Adrenal gland (tissue), 12 donors: ENCODE measurements around the gene PGBD5. TPM values are rescaled to one million over a fixed set of nuclear protein-coding genes. Genes with fewer than 3 reads are reported as not detected.

ENCODE experiments used
- DNase-seq, 7 donors: peaks; one replicate each; pipeline ENCODE4 v3.0.0-alpha.2; 2019 to 2020
- H3K27ac ChIP-seq, 5 donors: fragments of 200-600 bp; sonication (generic) in 4 of 5; 1 replicate in 3 of 5; 2 replicates in 2 of 5; pipeline versions ENCODE4 v1.5.1 to v1.8.0; 2016 to 2020; ENCODE audit warnings: mild to moderate bottlenecking in 1 of 5
- H3K27me3 ChIP-seq: fragments of 200-600 bp; 2 replicates; pipeline ENCODE4 v1.8.0; 2021
- H3K36me3 ChIP-seq, 2 donors: fragments of 200-600 bp; replicated peaks in 1 of 2; 1 replicate in 1 of 2; 2 replicates in 1 of 2; pipeline versions ENCODE4 v1.5.1 to v1.8.0; 2018 to 2022
- H3K4me1 ChIP-seq, 2 donors: fragments of 200-600 bp; replicated peaks in 1 of 2; 1 replicate in 1 of 2; 2 replicates in 1 of 2; pipeline versions ENCODE4 v1.5.1 to v1.8.0; 2018 to 2021
- H3K4me3 ChIP-seq, 4 donors: fragments of 200-600 bp; sonication (generic) in 3 of 4; one replicate each; pipeline ENCODE4 v1.5.1; 2016 to 2018
- H3K9me3 ChIP-seq, 3 donors: fragments of 200-600 bp; sonication (generic) in 1 of 3; replicated peaks in 1 of 3; 1 replicate in 2 of 3; 2 replicates in 1 of 3; pipeline versions ENCODE4 v1.5.1 to v1.8.0; 2016 to 2021
- POLR2A ChIP-seq, 2 donors: fragments of 450-650 bp; IDR thresholded peaks; one replicate each; pipeline ENCODE4 v1.6.1; 2017; ENCODE audit warnings: antibody characterized with exemption in 2 of 2, mild to moderate bottlenecking in 2 of 2, moderate library complexity in 1 of 2
- WGBS, 4 donors: extraction: QIAGEN DNeasy Blood & Tissue Kit in 2 of 4; methylation state at CpG; one replicate each; pipeline versions ENCODE4 v1.1.5 to v1.1.7; 2013 to 2017; 5-methylcytosine and 5-hydroxymethylcytosine counted together
- intact Hi-C, 2 donors: fragments of 100-400 bp; cut with DNase I; formaldehyde crosslinking; loops; one replicate each; pipeline versions ENCODE4 v1.14.1 to v1.15.0; 2022 to 2023
- polyA plus RNA-seq, 3 donors: library from polyadenylated mRNA; stranded (reverse); fragments of 200-250 nt in 2 of 3; fragments of 350-450 nt in 1 of 3; fragmentation: Illumina TruSeq in 1 of 3; extraction: RNeasy Lipid Tissue Mini Kit (QIAGEN cat#74804) in 1 of 3; gene quantifications; one replicate each; pipeline ENCODE4 v1.2.3, GENCODE V29; 2013 to 2014
- total RNA-seq, 9 donors: library from RNA; depleted of rRNA in 4 of 9; stranded (reverse); fragments of >200 nt in 4 of 9; fragments of 120-200 nt in 1 of 9; fragmentation: NEBNext Ultra II Directional in 1 of 9; extraction: Animal tissue kit (Norgen Biotek cat#: 25700) in 1 of 9; gene quantifications; one replicate each; pipeline versions ENCODE4 v1.1.0 to v1.2.4, GENCODE V29; 2013 to 2023
- TF ChIP-seq, protein P1 (sequence below), 6 experiments: fragments of 450-650 bp in 4 of 6; fragments of 200-600 bp in 2 of 6; sonication (generic) in 1 of 6; IDR thresholded peaks; 1 replicate in 5 of 6; 2 replicates in 1 of 6; pipeline versions ENCODE4 v1.5.1 to v1.8.0; 2016 to 2021; ENCODE audit warnings: antibody characterized with exemption in 6 of 6, mild to moderate bottlenecking in 2 of 6, moderate library complexity in 1 of 6
- donor health status: healthy with polysubstance abuse.
- donor health status: Bipolar disorder and iron deficiency.
- donor health status: DM: yes; HTN: yes; CAD: no.
- donor health status: DM: no; HTN: no; CAD: no.
- donor health status: DM: no; HTN: no; CAD: no.
- donor health status: DM: yes; HTN: yes; CAD: no.

PGBD5 gene
- total and polyA plus RNA-seq, 12 donors = 1.5 to 27.9 (median 9.9) TPM

DNA sequence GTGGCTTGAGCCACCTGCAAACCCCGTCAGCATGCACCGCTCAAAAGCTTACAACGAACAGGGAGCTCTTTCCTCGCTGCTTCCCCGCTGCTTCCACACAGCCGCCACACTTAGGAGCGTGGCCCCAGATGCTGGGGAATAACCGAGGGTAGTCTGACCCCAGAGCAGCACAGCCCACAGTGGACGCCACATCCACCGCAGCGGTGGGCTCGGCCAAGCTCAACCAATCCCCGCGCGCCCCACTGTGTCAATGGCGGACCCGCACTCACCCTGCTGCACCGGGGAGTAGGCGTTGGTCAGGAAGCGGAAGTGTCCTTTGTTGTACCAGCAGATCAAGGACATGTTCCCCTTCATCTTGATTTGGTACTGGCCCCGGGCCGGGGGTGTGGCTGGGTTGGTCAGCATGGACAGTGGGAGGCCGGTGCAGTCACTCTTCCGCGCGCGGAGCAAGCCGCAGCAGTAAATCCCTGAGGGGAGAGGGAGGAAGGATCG lies 93.5 kb downstream of the PGBD5 start:
- DNase-seq = peak in 2 of 7 donors; percentile 31 to 75
- Histone ChIP-seq H3K4me1 (peaks cover 7 to 11% of the 10 kb centered on the region in 2 donors), H3K27me3 (no peaks in the 10 kb centered on the region), H3K9me3 (no peaks in the 10 kb centered on the region), H3K36me3 (no peaks in the 10 kb centered on the region), H3K27ac (no peak overlapping the region), H3K4me3 (no peak overlapping the region)
- TF ChIP-seq, protein P1, sequence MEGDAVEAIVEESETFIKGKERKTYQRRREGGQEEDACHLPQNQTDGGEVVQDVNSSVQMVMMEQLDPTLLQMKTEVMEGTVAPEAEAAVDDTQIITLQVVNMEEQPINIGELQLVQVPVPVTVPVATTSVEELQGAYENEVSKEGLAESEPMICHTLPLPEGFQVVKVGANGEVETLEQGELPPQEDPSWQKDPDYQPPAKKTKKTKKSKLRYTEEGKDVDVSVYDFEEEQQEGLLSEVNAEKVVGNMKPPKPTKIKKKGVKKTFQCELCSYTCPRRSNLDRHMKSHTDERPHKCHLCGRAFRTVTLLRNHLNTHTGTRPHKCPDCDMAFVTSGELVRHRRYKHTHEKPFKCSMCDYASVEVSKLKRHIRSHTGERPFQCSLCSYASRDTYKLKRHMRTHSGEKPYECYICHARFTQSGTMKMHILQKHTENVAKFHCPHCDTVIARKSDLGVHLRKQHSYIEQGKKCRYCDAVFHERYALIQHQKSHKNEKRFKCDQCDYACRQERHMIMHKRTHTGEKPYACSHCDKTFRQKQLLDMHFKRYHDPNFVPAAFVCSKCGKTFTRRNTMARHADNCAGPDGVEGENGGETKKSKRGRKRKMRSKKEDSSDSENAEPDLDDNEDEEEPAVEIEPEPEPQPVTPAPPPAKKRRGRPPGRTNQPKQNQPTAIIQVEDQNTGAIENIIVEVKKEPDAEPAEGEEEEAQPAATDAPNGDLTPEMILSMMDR (IDR thresholded peaks at IDR 0.05) = no peak
- peak in 1 of 2 donors; percentile 9 for TF ChIP-seq POLR2A (IDR thresholded peaks at IDR 0.05)
- WGBS, 4 donors = 77 to 93% (median 87%) methylated on average over 19 to 29 of the region's 29 CpGs
- intact Hi-C loops = no loop called here

DNA sequence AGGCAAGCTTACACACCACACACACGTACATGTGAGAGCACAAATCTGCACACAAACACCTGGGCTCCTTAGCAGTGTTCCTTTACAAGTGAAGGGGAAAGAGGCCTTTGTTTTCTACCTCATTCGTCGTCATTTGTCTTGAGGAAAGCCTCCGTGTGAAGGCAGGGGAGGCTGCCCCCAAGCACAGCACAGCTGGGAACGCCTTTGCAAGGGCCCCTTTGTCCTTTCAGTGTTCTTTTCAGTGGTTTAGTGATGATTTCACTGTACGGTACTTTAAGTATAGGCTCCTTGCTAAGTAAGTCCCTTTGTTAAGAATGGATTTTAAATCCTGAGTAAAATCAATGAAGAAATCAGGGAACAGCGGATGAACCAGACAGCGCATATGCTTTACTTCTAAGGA lies 94.1 kb downstream of the PGBD5 start:
- Histone ChIP-seq H3K4me3 (no peak overlapping the region), H3K4me1 (peaks cover 12 to 13% of the 10 kb centered on the region in 2 donors), H3K27me3 (no peaks in the 10 kb centered on the region), H3K9me3 (no peaks in the 10 kb centered on the region), H3K36me3 (no peaks in the 10 kb centered on the region), H3K27ac (no peak overlapping the region)
- WGBS, 4 donors = 81 to 94% (median 87%) methylated on average over 8 of the region's 8 CpGs
- no peak for DNase-seq
- intact Hi-C loops = no loop called here
- TF ChIP-seq, protein P1 (IDR thresholded peaks at IDR 0.05) = no peak
- TF ChIP-seq POLR2A (IDR thresholded peaks at IDR 0.05) = no peak

GRCh38 chr1:230330157-230330556 lies 96.0 kb downstream of the PGBD5 start:
- H3K36me3 ChIP-seq = no peaks in the 10 kb centered on the region
- WGBS, 4 donors = 88 to 97% (median 92%) methylated on average over 7 of the region's 7 CpGs
- H3K4me3 ChIP-seq = no peak overlapping the region
- H3K27me3 ChIP-seq = no peaks in the 10 kb centered on the region
- H3K27ac ChIP-seq = no peak overlapping the region
- H3K4me1 ChIP-seq = peaks cover 15 to 17% of the 10 kb centered on the region in 2 donors
- no peaks in the 10 kb centered on the region for H3K9me3 ChIP-seq
- no peak for DNase-seq
- TF ChIP-seq, protein P1 (IDR thresholded peaks at IDR 0.05) = no peak
- TF ChIP-seq POLR2A (IDR thresholded peaks at IDR 0.05) = no peak
- intact Hi-C loops = no loop called here

DNA sequence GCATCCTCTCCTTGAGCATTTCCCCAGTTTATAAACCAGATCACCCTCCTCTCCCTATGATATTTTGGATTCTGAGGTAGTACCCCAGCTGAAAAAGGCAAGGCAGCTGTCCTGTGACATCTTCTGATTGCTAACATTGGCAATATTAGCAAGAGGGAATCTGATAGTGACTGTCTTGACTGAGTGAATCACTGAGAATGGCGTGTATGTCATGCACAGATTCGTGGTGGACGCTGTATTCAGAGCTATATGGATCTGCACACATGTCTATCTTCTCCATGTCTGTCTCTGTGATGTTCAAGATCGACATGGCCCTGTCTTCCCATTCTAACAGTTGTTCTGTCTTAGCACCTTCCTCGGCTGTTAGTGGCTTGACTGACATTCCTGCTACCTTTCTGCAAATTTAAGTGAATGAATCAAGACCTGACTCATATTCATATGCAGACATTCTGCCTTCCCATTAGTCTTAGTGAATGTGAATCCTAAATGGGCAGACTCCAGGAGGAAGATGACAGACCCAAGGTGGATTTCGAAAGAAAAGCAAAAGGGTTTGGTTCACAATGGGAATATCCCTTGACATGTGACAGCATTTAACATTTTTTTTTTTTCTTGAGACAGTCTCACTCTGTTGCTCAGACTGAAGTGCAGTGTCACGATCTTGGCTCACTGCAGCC lies 97.7 kb downstream of the PGBD5 start:
- H3K36me3 ChIP-seq = no peaks in the 10 kb centered on the region
- peak overlapping the region in 2 of 5 donors; percentile 84 for H3K27ac ChIP-seq
- no peak overlapping the region for H3K4me3 ChIP-seq
- H3K27me3 ChIP-seq = no peaks in the 10 kb centered on the region
- intact Hi-C loops = no loop called here
- TF ChIP-seq, protein P1 (IDR thresholded peaks at IDR 0.05) = no peak
- TF ChIP-seq POLR2A (IDR thresholded peaks at IDR 0.05) = no peak
- no peak for DNase-seq
- H3K9me3 ChIP-seq = no peaks in the 10 kb centered on the region
- H3K4me1 ChIP-seq = peaks cover 15 to 17% of the 10 kb centered on the region in 2 donors
- 71 to 86% (median 78%) methylated on average over 7 of the region's 7 CpGs for WGBS, 4 donors
